ELR (cell line): ENCODE measurements around the gene SELL.
A peak's percentile ranks its signal among the peaks of the same experiment; 100 is the strongest.
"Not testable (repeated sequence)": the region's sequence is repeated elsewhere in the genome, so short reads cannot be mapped to it uniquely, and the experiment has no call there.

ENCODE experiments used
- DNase-seq: peaks from one replicate; pipeline ENCODE4 v3.0.0-alpha.2; 2015; ENCODE audit warnings: low read depth

The SELL gene

GRCh38 chr1:169711469-169712308 lies at the start of gene SELL:
TSS of gene SELL (minus strand) at chr1:169711620. CDS start at chr1:169711498, 122 bp downstream.
- DNase-seq = peak; percentile 76

GRCh38 chr1:169759038-169759437 lies 47.6 kb upstream of the SELL start:
- no peak for DNase-seq

- no peak for DNase-seq
Measured at GRCh38 chr1:169753549-169753948, 42.1 kb upstream of the SELL start.

GRCh38 chr1:169750041-169750440 lies 38.6 kb upstream of the SELL start:
- no peak for DNase-seq

GRCh38 chr1:169746550-169746949 lies 35.1 kb upstream of the SELL start:
- DNase-seq = no peak

GRCh38 chr1:169745015-169745861 lies 33.8 kb upstream of the SELL start:
- no peak for DNase-seq

GRCh38 chr1:169741666-169742394 lies 30.4 kb upstream of the SELL start:
- peak; percentile 15 for DNase-seq

GRCh38 chr1:169739980-169740379 lies 28.6 kb upstream of the SELL start:
- no peak for DNase-seq

GRCh38 chr1:169733924-169734323 lies 22.5 kb upstream of the SELL start, which contains the start of gene SELE:
TSS of gene SELE (minus strand) at chr1:169734079. CDS start at chr1:169733612, 467 bp downstream.
- no peak for DNase-seq

GRCh38 chr1:169731446-169731845 lies 20.0 kb upstream of the SELL start:
- no peak for DNase-seq

GRCh38 chr1:169729991-169730390 lies 18.6 kb upstream of the SELL start:
- DNase-seq = no peak

GRCh38 chr1:169727307-169727706 lies 15.9 kb upstream of the SELL start:
- DNase-seq = no peak

GRCh38 chr1:169726851-169727250 lies 15.4 kb upstream of the SELL start:
- no peak for DNase-seq

GRCh38 chr1:169725930-169726329 lies 14.5 kb upstream of the SELL start:
- DNase-seq = no peak

GRCh38 chr1:169724168-169724567 lies 12.7 kb upstream of the SELL start:
- DNase-seq = no peak

- no peak for DNase-seq
Measured at GRCh38 chr1:169723763-169724162, 12.3 kb upstream of the SELL start.

- DNase-seq = no peak
Measured at GRCh38 chr1:169722779-169723178, 11.4 kb upstream of the SELL start.

GRCh38 chr1:169715100-169715499 lies 3.7 kb upstream of the SELL start:
- DNase-seq = not testable (repeated sequence)

- not testable (repeated sequence) for DNase-seq
Measured at GRCh38 chr1:169713090-169713489, 1.7 kb upstream of the SELL start.

- DNase-seq = no peak
Measured at GRCh38 chr1:169712309-169712631, 850 bp upstream of the SELL start.

- DNase-seq = no peak
Measured at GRCh38 chr1:169708647-169709046, 2.8 kb downstream of the SELL start.

- DNase-seq = no peak
Measured at GRCh38 chr1:169707912-169708604, 3.4 kb downstream of the SELL start.
